ENCODE data around the gene ROCK1. TPM values are rescaled to one million over a fixed set of nuclear protein-coding genes. Genes with fewer than 3 reads are reported as not detected.
A peak's percentile ranks its signal among the peaks of the same experiment; 100 is the strongest.

ROCK1 gene
- total and polyA plus RNA-seq, 2 donors: 34.2 to 128 TPM

DNA sequence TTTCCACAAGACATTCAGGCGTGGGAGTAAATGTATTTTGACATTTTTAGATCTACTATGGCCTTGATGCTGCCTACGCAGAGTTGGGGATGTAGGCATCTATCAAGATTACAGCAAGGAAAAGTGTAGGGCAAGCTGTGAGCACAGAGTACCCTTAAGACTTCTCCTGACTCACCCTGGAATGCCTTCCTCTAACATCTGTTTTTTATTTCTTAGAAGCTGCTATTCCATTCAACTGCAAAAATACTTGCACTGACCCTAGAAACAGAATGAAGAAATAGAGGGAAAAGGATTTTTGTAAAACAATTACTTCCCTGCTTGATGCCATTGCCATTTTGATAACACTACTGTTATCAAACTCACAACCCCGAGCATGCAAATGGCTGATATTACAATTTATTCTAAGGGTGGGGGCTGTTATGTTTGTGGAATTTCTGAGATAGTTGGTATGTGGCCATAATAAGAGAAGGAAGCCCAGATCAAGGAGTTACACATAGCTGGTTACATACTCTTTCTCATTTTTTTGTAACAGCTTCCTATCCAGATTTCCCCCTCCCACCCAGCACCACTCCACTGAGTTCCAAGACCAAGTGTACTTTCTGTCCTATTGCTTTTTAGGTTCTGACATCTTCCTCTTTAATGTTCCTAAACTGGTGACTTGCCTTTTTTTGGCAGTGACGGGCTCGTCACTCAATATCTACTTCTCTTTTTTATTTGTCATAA, 6.0 kb upstream of the ROCK1 start:
- no peak overlapping the region for H3K4me3 ChIP-seq (ENCODE audit: low read depth, low read length)
- no peak overlapping the region for H3K27ac ChIP-seq (ENCODE audit: low read depth)
- 43% methylated on average over 5 of the region's 5 CpGs for WGBS

DNA sequence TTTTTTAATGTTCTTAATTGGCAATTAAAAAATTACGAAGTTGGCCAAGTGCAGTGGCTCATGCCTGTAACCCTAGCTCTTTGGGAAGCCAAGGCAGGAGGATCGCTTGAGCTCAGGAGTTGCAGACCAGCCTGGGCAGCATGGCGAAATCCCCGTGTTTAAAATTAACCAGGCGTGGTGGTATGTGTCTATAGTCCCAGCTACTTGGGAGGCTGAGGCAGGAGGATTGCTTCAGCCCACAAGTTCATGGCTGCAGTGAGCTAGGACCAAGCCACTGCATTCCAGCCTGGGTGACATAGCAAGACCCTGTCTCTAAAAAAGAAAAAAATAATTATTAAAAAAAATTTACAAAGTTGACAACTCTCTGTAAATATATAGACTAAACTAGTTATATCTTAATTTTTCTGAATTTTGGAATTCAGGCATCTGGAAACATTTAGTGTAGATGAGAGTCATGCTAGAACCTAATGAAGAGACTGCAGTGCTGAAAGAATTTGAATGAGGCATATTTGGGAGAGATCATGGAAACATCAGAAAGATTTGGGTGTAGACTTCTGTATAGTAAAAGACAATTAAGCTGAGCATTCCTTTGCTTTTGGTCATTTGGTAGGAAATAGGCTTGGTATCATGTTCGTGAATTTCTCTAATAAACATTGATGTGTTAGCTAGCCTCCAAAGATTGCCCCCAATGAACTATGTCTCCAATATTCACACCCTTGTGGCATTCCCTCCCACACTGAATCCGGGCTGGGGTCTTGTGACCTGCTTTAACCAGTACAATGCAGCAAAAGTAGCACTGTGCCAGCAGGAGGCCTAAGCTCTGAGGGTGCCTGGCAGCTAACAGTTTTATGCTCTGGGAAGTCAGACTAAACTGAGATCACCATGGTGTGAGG, 4.2 kb upstream of the ROCK1 start:
- Histone ChIP-seq H3K36me3 (ENCODE audit: insufficient read depth) (no peaks in the 10 kb centered on the region), H3K4me1 (ENCODE audit: insufficient read depth) (no peaks in the 10 kb centered on the region), H3K4me3 (ENCODE audit: low read depth, low read length) (no peak overlapping the region), H3K27ac (ENCODE audit: low read depth) (no peak overlapping the region)
- WGBS: 79% methylated on average over 7 of the region's 7 CpGs
- DNase-seq (ENCODE audit: extremely low spot score): no peak

More for the DNA sequence above, 6.0 kb upstream of the ROCK1 start:
- DNase-seq (ENCODE audit: extremely low spot score): no peak
- no peaks in the 10 kb centered on the region for H3K4me1 ChIP-seq (ENCODE audit: insufficient read depth)
- no peaks in the 10 kb centered on the region for H3K36me3 ChIP-seq (ENCODE audit: insufficient read depth)

DNA sequence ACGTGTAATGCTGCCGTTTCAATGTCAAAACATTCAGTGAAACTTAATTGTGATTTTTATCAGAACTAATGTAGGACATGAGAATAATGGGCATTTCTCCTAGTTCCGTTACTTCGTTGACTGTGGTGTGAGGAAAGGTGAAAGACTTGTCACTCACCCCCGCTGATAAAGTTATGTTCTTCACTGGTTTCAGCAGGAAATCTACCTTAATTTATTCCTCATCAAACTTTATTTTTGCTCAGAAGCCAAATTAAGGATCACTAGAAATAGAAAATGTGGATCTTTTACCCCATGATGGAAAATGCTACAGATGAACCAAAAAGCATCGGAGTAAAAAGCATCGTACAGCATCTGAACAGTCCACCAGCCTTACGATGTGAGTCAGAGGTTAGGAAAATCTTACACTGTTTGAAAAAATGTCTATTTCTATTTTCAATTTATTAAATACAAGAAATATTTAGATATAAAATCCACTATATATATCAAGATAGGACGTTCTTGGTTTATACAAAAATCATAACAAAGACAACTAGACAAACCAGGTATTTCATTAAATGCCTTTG, 1.0 kb upstream of the ROCK1 start:
- Histone ChIP-seq H3K4me3 (ENCODE audit: low read depth, low read length) (peak overlapping the region; percentile 34), H3K4me1 (ENCODE audit: insufficient read depth) (peaks cover 3% of the 10 kb centered on the region), H3K27ac (ENCODE audit: low read depth) (peak overlapping the region; percentile 76), H3K36me3 (ENCODE audit: insufficient read depth) (no peaks in the 10 kb centered on the region)
- 9% methylated on average over 9 of the region's 9 CpGs for WGBS
- no peak for DNase-seq (ENCODE audit: extremely low spot score)

DNA sequence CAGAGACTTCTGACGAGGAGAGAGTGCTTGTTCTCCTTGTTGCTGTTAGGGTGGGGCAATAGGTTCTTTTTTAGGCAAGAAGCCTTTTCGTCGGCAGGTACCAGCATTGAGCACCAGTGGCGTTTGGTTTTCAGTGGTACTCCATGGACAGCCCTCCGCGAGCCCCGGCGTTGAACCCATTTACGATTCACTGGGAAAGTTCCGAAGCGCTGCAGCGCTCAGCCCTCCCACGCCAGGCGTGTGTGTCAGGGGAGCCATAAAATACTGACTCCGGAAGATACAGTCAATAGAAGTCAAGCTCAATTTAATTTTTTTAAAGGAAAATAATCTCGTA, 494 bp upstream of the ROCK1 start:
- under 1% methylated on average over 16 of the region's 16 CpGs for WGBS
- no peak for DNase-seq (ENCODE audit: extremely low spot score)

DNA sequence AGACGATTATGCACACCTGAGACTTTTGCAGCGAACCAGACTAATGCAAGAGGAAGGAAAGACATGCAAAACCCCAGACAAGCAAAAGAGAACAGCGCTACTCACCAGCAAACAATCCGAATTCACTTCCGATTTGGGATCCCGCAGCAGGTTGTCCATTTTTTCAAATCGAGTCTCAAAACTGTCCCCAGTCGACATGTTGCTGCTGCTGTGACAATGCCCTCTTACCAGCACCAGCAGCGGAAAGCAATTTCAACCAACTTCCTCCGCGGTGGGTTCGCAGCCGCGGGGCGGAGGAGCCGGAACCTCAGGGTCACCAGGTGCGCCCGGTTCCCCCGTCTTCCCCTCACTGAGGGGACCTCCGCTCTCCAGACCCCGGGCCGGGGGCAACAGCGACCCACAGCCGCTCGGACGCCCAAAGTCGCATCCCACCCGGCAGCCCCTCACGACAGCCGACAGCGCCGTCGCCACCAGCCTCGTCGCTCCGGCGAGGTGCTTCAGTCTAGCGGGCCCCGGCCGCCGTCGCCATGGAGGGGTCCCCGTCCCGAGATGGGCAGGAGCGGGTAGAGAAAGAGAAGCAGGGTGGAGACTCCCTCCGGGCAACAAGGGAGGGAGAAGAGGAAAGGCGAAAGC, 784 bp downstream of the ROCK1 start:
- Histone ChIP-seq H3K4me3 (ENCODE audit: low read depth, low read length) (peak overlapping the region; percentile 93), H3K36me3 (ENCODE audit: insufficient read depth) (no peaks in the 10 kb centered on the region), H3K27ac (ENCODE audit: low read depth) (peak overlapping the region; percentile 98), H3K4me1 (ENCODE audit: insufficient read depth) (peaks cover 3% of the 10 kb centered on the region)
- DNase-seq (ENCODE audit: extremely low spot score): no peak
- WGBS: under 1% methylated on average over 47 of the region's 47 CpGs

More for the DNA sequence above, 494 bp upstream of the ROCK1 start:
- Histone ChIP-seq H3K36me3 (ENCODE audit: insufficient read depth) (no peaks in the 10 kb centered on the region), H3K4me1 (ENCODE audit: insufficient read depth) (peaks cover 3% of the 10 kb centered on the region), H3K27ac (ENCODE audit: low read depth) (peak overlapping the region; percentile 76), H3K4me3 (ENCODE audit: low read depth, low read length) (peak overlapping the region; percentile 34)

DNA sequence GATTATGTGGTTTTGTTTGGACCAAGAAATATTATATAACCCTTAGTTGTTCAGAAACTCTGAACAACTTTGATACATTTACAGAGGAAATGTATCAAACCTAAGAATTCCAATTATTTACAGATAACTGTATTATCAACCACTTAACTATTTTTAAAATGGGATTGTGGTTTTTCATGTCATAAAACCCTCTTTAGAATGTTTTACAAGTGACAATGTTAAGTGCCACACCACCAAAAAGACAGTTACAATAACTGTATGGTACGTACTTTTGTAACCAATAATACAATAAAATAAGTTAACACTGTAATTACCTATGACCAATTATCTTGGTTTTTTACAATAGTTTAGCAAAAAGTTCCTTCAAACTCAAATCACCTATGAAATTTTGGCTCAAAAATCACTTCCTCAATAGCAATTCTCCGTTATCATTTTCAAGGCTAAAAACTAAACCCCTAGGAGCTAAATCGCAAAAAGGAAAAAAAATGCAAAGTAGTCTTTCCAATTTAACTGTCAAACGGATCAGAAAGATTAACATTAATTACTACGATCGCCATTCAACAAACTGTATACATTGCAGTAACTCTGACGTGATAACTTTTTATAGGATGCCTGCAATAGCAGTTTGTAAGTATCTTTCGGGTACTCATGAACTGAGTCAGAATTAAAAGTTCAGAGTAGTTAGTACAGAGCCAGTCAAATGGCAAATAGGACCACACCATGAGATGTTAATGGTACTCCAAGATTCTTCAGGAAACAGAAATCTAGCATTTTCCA, 1.5 kb downstream of the ROCK1 start:
- under 1% methylated on average over 8 of the region's 8 CpGs for WGBS

DNA sequence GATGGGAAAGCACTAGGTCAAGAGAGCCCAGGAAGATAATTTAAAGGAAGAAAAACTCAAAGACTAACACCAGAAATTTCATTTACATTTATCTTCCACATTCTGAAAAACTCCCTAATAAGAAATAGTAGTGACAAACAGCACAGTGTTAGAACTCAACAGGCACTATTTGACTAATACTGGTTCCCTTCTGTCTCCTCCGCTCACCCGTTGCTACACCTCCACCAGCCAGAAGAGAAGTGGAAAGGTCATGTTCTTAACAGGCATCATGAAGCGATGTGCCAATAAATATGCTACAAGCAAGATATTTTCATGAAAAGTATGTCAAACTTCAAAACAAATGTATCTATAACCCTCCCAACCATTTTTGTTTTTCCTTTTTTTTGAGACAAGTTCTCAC, 5.7 kb downstream of the ROCK1 start:
- H3K36me3 ChIP-seq (ENCODE audit: insufficient read depth): no peaks in the 10 kb centered on the region
- DNase-seq (ENCODE audit: extremely low spot score): no peak
- H3K4me1 ChIP-seq (ENCODE audit: insufficient read depth): peaks cover 3% of the 10 kb centered on the region
- 86% methylated on average over 3 of the region's 3 CpGs for WGBS
- H3K4me3 ChIP-seq (ENCODE audit: low read depth, low read length): no peak overlapping the region
- H3K27ac ChIP-seq (ENCODE audit: low read depth): no peak overlapping the region

More for the DNA sequence above, 1.5 kb downstream of the ROCK1 start:
- Histone ChIP-seq H3K36me3 (ENCODE audit: insufficient read depth) (no peaks in the 10 kb centered on the region), H3K4me3 (ENCODE audit: low read depth, low read length) (peak overlapping the region; percentile 93), H3K4me1 (ENCODE audit: insufficient read depth) (peaks cover 3% of the 10 kb centered on the region), H3K27ac (ENCODE audit: low read depth) (no peak overlapping the region)
- no peak for DNase-seq (ENCODE audit: extremely low spot score)

DNA sequence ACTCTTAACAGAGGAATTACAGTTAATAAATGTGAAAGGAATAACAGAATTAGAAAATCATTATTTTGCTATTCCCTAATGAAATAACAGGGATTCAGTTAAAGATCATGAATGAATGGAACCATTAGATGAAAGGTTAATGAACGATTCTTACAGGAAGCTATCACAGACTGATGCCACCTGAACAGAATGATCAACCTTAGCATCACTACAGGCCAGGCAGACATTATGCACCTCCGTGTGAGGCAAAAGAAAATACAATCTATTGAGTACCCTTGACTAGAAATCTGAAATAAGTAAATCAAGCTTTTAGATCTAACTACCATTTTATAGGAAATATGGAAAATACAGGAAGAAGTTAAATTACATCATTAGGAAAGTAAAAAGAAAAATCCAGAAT, 10.4 kb downstream of the ROCK1 start:
- 85% methylated on average over 2 of the region's 2 CpGs for WGBS
- DNase-seq (ENCODE audit: extremely low spot score): no peak
- no peaks in the 10 kb centered on the region for H3K4me1 ChIP-seq (ENCODE audit: insufficient read depth)

DNA sequence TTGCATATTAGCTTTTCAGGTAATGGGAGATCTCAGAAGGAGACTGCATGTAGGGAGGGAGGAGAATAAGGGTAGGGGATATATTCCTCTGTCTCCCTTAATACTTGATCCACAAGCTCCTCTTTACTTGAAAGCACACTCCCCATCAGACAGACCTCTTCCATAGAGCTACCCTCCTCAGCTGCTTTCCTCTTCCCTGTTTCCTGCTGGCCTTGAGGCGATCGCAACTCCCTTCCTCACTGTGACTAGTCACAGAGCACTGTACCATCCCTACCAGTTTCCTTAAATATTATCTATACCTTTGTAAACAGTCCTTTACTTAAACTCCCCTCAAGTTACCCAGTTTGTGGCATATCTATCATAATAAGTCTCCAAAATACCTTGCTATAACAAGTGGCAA, 10.9 kb downstream of the ROCK1 start:
- no peak for DNase-seq (ENCODE audit: extremely low spot score)
- Histone ChIP-seq H3K36me3 (ENCODE audit: insufficient read depth) (no peaks in the 10 kb centered on the region), H3K27ac (ENCODE audit: low read depth) (no peak overlapping the region), H3K4me3 (ENCODE audit: low read depth, low read length) (no peak overlapping the region), H3K4me1 (ENCODE audit: insufficient read depth) (no peaks in the 10 kb centered on the region)
- 75% methylated on average over 2 of the region's 2 CpGs for WGBS

More for the DNA sequence above, 10.4 kb downstream of the ROCK1 start:
- Histone ChIP-seq H3K4me3 (ENCODE audit: low read depth, low read length) (no peak overlapping the region), H3K36me3 (ENCODE audit: insufficient read depth) (no peaks in the 10 kb centered on the region), H3K27ac (ENCODE audit: low read depth) (no peak overlapping the region)

DNA sequence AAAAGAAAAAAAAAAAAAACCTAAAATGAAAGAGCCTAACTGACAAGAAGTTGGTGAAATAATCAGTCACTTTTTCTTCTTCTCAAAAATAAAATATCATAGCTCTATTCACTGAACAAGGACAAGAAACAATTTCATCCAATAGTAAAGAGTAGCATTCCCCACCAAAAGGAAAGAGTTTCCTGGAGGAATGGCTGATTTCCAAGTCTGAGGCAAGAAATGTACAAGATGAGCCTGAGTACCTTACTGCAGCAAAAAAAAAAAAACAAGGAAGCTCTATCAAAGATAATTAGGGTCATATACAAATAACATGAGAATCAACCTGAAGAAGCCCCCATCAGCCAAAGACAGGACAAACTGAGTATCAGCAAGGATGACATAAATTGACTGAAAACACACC, 11.5 kb downstream of the ROCK1 start:
- Histone ChIP-seq H3K4me3 (ENCODE audit: low read depth, low read length) (no peak overlapping the region), H3K36me3 (ENCODE audit: insufficient read depth) (no peaks in the 10 kb centered on the region), H3K27ac (ENCODE audit: low read depth) (no peak overlapping the region), H3K4me1 (ENCODE audit: insufficient read depth) (no peaks in the 10 kb centered on the region)
- DNase-seq (ENCODE audit: extremely low spot score): no peak

DNA sequence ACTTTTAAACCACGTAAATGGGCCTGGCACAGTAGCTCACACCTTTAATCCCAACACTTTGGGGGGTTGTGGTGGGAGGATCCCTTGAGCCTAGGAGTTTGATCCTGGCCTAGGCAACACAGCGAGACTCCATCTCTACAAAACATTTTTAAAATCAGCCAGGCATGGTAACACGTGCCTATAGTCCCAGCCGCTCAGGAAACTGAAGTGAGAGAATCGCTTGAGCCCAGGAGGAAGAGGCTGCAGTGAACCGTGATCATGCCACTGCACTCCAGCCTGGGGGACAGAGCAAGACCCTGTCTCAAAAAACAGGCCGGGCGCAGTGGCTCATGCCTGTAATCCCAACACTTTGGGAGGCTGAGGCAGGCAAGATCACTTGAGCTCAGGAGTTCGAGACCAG, 12.2 kb downstream of the ROCK1 start:
- no peak overlapping the region for H3K4me3 ChIP-seq (ENCODE audit: low read depth, low read length)
- no peaks in the 10 kb centered on the region for H3K4me1 ChIP-seq (ENCODE audit: insufficient read depth)
- no peak overlapping the region for H3K27ac ChIP-seq (ENCODE audit: low read depth)
- 86% methylated on average over 9 of the region's 9 CpGs for WGBS
- no peak for DNase-seq (ENCODE audit: extremely low spot score)
- no peaks in the 10 kb centered on the region for H3K36me3 ChIP-seq (ENCODE audit: insufficient read depth)

DNA sequence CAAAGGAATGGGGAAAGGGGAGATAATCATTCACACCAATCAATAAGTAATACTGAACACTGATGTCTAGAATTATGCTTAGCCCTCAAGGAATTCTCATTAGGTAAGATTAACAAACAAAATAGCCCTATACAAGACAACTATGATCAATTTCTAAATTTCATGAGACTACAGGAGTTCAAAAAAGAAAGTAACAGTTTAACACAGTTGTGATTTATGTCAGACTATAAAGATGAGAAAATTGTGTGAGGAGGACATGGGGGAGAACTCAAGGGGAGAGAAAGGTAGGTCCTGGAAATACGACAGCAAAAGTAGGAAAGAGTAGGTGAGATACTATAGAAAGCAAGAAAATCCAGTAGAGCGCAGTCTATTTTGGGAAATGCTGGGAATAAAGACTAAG, 14.9 kb downstream of the ROCK1 start:
- WGBS: 94% methylated on average over 2 of the region's 2 CpGs
- Histone ChIP-seq H3K27ac (ENCODE audit: low read depth) (no peak overlapping the region), H3K4me1 (ENCODE audit: insufficient read depth) (no peaks in the 10 kb centered on the region), H3K4me3 (ENCODE audit: low read depth, low read length) (no peak overlapping the region), H3K36me3 (ENCODE audit: insufficient read depth) (no peaks in the 10 kb centered on the region)
- no peak for DNase-seq (ENCODE audit: extremely low spot score)

DNA sequence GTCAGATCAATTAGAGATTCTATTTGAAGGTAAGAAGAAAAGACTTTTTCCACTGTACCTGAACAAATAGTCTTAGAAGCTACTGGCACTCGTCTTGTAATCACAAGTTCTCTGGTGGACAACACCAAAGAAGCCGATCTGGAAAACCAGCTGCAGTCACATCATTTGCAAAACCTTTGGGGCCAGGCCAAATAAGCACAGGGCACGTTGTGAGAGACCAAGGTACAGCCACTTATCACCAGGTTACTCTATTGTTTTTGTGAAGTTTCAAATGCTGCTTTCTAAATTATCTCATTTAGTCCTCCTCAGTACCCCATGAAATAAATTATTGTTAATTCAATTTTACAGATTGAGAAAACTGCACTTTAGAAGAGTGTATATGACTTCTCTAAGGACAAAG, 18.5 kb downstream of the ROCK1 start:
- 91% methylated on average over 3 of the region's 3 CpGs for WGBS
- H3K36me3 ChIP-seq (ENCODE audit: insufficient read depth): no peaks in the 10 kb centered on the region
- no peak for DNase-seq (ENCODE audit: extremely low spot score)

More for the DNA sequence above, 18.5 kb downstream of the ROCK1 start:
- no peaks in the 10 kb centered on the region for H3K4me1 ChIP-seq (ENCODE audit: insufficient read depth)
- no peak overlapping the region for H3K27ac ChIP-seq (ENCODE audit: low read depth)
- H3K4me3 ChIP-seq (ENCODE audit: low read depth, low read length): no peak overlapping the region
